A673 (cell line): ENCODE data around the gene EML3.

ENCODE experiments used
- EZH2 ChIP-seq: fragments of 200-600 bp; sonication (generic); IDR thresholded peaks from 2 replicates; pipeline ENCODE4 v1.6.1; 2017; ENCODE audit warnings: borderline replicate concordance, low read depth, mild to moderate bottlenecking, mixed read lengths, antibody characterized with exemption, low read length; ENCODE audit not compliant: poor library complexity, severe bottlenecking
- TF ChIP-seq, protein P1 (sequence below): fragments of 300-800, 200-600 bp; sonication (generic); conservative IDR thresholded peaks from 2 replicates; pipeline ENCODE4 v1.5.1; 2017; ENCODE audit warnings: low read depth, mild to moderate bottlenecking, antibody characterized with exemption, low read length, moderate library complexity, mixed read lengths

DNA sequence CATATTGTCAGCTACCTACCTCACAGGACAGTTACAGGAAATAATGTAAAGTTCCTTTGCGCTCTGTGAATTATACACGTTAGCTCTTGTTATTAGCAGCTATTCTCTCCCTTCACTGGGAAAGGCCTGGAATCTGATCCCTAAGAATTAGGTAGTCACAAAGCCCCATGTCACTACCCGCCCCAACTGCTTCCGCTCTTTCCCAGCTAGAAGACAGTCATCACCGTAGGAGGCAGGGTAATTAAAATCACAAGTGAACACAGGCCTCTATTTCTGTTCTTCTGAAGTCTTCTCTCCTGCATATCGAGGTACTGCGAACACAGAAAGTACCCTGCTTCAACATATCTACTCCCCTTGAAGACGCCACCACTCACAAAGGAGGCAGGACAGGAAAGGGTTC lies 53.4 kb downstream of the EML3 start:
- TF ChIP-seq, protein P1, sequence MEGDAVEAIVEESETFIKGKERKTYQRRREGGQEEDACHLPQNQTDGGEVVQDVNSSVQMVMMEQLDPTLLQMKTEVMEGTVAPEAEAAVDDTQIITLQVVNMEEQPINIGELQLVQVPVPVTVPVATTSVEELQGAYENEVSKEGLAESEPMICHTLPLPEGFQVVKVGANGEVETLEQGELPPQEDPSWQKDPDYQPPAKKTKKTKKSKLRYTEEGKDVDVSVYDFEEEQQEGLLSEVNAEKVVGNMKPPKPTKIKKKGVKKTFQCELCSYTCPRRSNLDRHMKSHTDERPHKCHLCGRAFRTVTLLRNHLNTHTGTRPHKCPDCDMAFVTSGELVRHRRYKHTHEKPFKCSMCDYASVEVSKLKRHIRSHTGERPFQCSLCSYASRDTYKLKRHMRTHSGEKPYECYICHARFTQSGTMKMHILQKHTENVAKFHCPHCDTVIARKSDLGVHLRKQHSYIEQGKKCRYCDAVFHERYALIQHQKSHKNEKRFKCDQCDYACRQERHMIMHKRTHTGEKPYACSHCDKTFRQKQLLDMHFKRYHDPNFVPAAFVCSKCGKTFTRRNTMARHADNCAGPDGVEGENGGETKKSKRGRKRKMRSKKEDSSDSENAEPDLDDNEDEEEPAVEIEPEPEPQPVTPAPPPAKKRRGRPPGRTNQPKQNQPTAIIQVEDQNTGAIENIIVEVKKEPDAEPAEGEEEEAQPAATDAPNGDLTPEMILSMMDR = no peak
- TF ChIP-seq EZH2 = no peak
